Sigmoid colon (tissue), 4 donors: ENCODE measurements around the gene KDM1B.

Experiments used
- CTCF ChIP-seq, 4 experiments: fragments of 450-650 bp in 3 of 4; fragments of 200-600 bp in 1 of 4; IDR thresholded peaks; one replicate each; pipeline ENCODE4 v1.5.1; 2016 to 2019; ENCODE audit warnings: antibody characterized with exemption in 4 of 4, mild to moderate bottlenecking in 3 of 4, moderate library complexity in 2 of 4
- EP300 ChIP-seq, 4 donors: sonication (generic); formaldehyde crosslinking; IDR thresholded peaks; one replicate each; pipeline ENCODE4 v1.6.1; 2017; ENCODE audit warnings: antibody characterized with exemption in 4 of 4
- POLR2A ChIP-seq, 2 donors: fragments of 450-650 bp; IDR thresholded peaks; one replicate each; pipeline ENCODE4 v1.6.1; 2016; ENCODE audit warnings: antibody characterized with exemption in 2 of 2, mild to moderate bottlenecking in 2 of 2, moderate library complexity in 2 of 2
- POLR2AphosphoS5 ChIP-seq, 4 donors: sonication (generic); formaldehyde crosslinking; IDR thresholded peaks; one replicate each; pipeline ENCODE4 v1.6.1; 2017; ENCODE audit warnings: antibody characterized with exemption in 4 of 4

GRCh38 chr6:18242062-18242851, 87.0 kb downstream of the KDM1B start:
- no peak for TF ChIP-seq POLR2A (IDR thresholded peaks at IDR 0.05)
- TF ChIP-seq CTCF (IDR thresholded peaks at IDR 0.05), result no peak
- TF ChIP-seq POLR2AphosphoS5 (IDR thresholded peaks at IDR 0.05), result no peak
- no peak for TF ChIP-seq EP300 (IDR thresholded peaks at IDR 0.05)
